CD4-positive, alpha-beta T cell (primary cell): Measurements from ENCODE around the gene FBXW11. TPM values are rescaled to one million over a fixed set of nuclear protein-coding genes. Genes with fewer than 3 reads are reported as not detected.

Source experiments
- ATAC-seq: fragments of 200-7000 bp; cut with Tn5 transposase; one replicate; pipeline ENCODE4 v1.10.0; 2022; ENCODE audit warnings: mild to moderate bottlenecking; ENCODE audit not compliant: poor library complexity
- CTCF ChIA-PET: fragments of 350-600 bp; sonication (Branson Sonifier 250); formaldehyde crosslinking; loops from one replicate; lab custom pipeline; 2021; ENCODE audit warnings: antibody characterized with exemption, inconsistent platforms; lab: Charles Lee
- POLR2A ChIA-PET: fragments of 350-600 bp; sonication (Branson Sonifier 250); formaldehyde crosslinking; loops from one replicate; lab custom pipeline; 2021; ENCODE audit warnings: antibody characterized with exemption, inconsistent platforms; lab: Charles Lee
- DNase-seq, 14 experiments: peaks; one replicate each; pipeline ENCODE4 v3.0.0-alpha.2; 2013 to 2020; ENCODE audit warnings: mixed read lengths in 2 of 14
- H3K27ac ChIP-seq, 2 donors: one replicate each; pipeline versions ENCODE4 v1.5.1 to v1.7.0; 2013; ENCODE audit warnings: low read length in 2 of 2, low read depth in 1 of 2, mild to moderate bottlenecking in 1 of 2
- H3K27me3 ChIP-seq, 2 experiments: 1 replicate in 1 of 2; 2 replicates in 1 of 2; pipeline versions ENCODE4 v1.6.1 to v1.7.0; 2013; ENCODE audit warnings: low read length in 2 of 2, control low read depth in 1 of 2, mild to moderate bottlenecking in 1 of 2, moderate library complexity in 1 of 2; ENCODE audit not compliant: insufficient read depth in 2 of 2, control insufficient read depth in 1 of 2
- H3K36me3 ChIP-seq: one replicate; pipeline ENCODE4 v1.6.1; 2013; ENCODE audit warnings: low read length, control low read depth; ENCODE audit not compliant: insufficient read depth
- H3K4me1 ChIP-seq: one replicate; pipeline ENCODE4 v1.6.1; 2013; ENCODE audit warnings: low read length, control low read depth; ENCODE audit not compliant: insufficient read depth
- H3K4me3 ChIP-seq: one replicate; pipeline ENCODE4 v1.5.1; 2013; ENCODE audit warnings: mild to moderate bottlenecking, low read length, moderate library complexity
- H3K9me3 ChIP-seq, 2 experiments: 1 replicate in 1 of 2; 2 replicates in 1 of 2; pipeline versions ENCODE4 v1.6.1 to v1.7.0; 2013; ENCODE audit warnings: low read length in 2 of 2, mild to moderate bottlenecking in 2 of 2, control low read depth in 1 of 2, moderate library complexity in 1 of 2; ENCODE audit not compliant: control insufficient read depth in 1 of 2, insufficient read depth in 1 of 2
- H3K27ac Mint-ChIP-seq: one replicate; pipeline ENCODE4 v1.8.0; 2020; ENCODE audit warnings: mixed read lengths
- H3K27me3 Mint-ChIP-seq: one replicate; pipeline ENCODE4 v1.8.0; 2021; ENCODE audit warnings: mixed read lengths
- H3K36me3 Mint-ChIP-seq: one replicate; pipeline ENCODE4 v1.8.0; 2021; ENCODE audit warnings: low read depth, mixed read lengths
- H3K4me1 Mint-ChIP-seq: one replicate; pipeline ENCODE4 v1.8.0; 2021; ENCODE audit warnings: low read depth, mixed read lengths
- H3K4me3 Mint-ChIP-seq: one replicate; pipeline ENCODE4 v1.8.0; 2020; ENCODE audit warnings: mild to moderate bottlenecking, mixed read lengths
- H3K9me3 Mint-ChIP-seq: one replicate; pipeline ENCODE4 v1.8.0; 2020; ENCODE audit warnings: mixed read lengths
- CTCF ChIP-seq: fragments of 200-600 bp; IDR thresholded peaks from one replicate; pipeline ENCODE4 v1.8.0; 2022; ENCODE audit warnings: antibody characterized with exemption, mild to moderate bottlenecking
- intact Hi-C, 2 experiments: fragments of 100-400 bp; cut with DNase I in 1 of 2; cut with micrococcal nuclease in 1 of 2; formaldehyde crosslinking; loops; one replicate each; pipeline versions ENCODE4 v1.15.1 to v1.9.0; 2023 to 2025; cut with DNase I, micrococcal nuclease
- total RNA-seq, 174 experiments: library from RNA in 2 of 174; stranded (reverse) in 2 of 174; gene quantifications; one replicate each; pipeline ENCODE4 v1.2.3 and lab custom pipeline; 2021 to 2026

The FBXW11 gene
- total RNA-seq, 2 experiments from 2014 or later = 20.9 to 24.0 TPM

GRCh38 chr5:171848006-171848405 lies 158.4 kb downstream of the FBXW11 start:
- Mint-ChIP-seq H3K4me3 (no peak overlapping the region), H3K27ac (no peak overlapping the region), H3K4me1 (no peaks in the 10 kb centered on the region), H3K27me3 (no peaks in the 10 kb centered on the region), H3K9me3 (no peaks in the 10 kb centered on the region), H3K36me3 (no peaks in the 10 kb centered on the region)
- Histone ChIP-seq H3K4me3 (no peak overlapping the region), H3K4me1 (no peaks in the 10 kb centered on the region), H3K9me3 (no peaks in the 10 kb centered on the region), H3K27ac (no peak overlapping the region), H3K27me3 (no peaks in the 10 kb centered on the region), H3K36me3 (no peaks in the 10 kb centered on the region)
- TF ChIP-seq CTCF = no peak
- ATAC-seq (no peak), DNase-seq (no peak)
- intact Hi-C loops = no loop called here
- ChIA-PET POLR2A (no interaction called here), CTCF (no interaction called here)

DNA sequence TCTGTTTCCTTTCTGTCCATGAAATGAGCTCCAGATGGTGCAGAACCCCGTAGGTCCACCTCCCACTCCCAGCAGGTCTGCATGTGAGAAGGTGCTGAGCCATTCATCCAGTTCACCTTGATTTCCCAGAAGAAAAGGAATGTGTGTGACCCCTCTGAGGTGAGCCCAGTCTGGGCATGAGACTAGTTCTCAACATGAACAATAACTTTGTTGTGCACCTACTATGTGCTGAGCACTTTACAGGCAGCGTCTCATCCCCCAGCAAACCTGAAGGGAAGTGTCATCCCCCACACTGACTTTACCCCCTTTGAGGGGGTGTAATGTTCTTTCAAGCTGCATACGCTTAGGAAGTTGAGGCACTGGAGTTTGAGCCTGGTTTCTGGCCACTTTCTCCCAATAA lies 159.4 kb downstream of the FBXW11 start:
- no peak for ATAC-seq
- DNase-seq = no peak
- H3K27ac Mint-ChIP-seq = no peak overlapping the region
- H3K4me1 ChIP-seq = no peaks in the 10 kb centered on the region
- H3K4me3 ChIP-seq = no peak overlapping the region
- intact Hi-C loops = no loop called here
- no peaks in the 10 kb centered on the region for H3K27me3 ChIP-seq
- no peaks in the 10 kb centered on the region for H3K27me3 Mint-ChIP-seq
- CTCF ChIA-PET = no interaction called here
- H3K4me1 Mint-ChIP-seq = no peaks in the 10 kb centered on the region
- POLR2A ChIA-PET = no interaction called here
- no peak overlapping the region for H3K27ac ChIP-seq
- no peak overlapping the region for H3K4me3 Mint-ChIP-seq
- no peak for TF ChIP-seq CTCF
- no peaks in the 10 kb centered on the region for H3K36me3 Mint-ChIP-seq
- H3K36me3 ChIP-seq = no peaks in the 10 kb centered on the region
- H3K9me3 Mint-ChIP-seq = no peaks in the 10 kb centered on the region
- no peaks in the 10 kb centered on the region for H3K9me3 ChIP-seq

DNA sequence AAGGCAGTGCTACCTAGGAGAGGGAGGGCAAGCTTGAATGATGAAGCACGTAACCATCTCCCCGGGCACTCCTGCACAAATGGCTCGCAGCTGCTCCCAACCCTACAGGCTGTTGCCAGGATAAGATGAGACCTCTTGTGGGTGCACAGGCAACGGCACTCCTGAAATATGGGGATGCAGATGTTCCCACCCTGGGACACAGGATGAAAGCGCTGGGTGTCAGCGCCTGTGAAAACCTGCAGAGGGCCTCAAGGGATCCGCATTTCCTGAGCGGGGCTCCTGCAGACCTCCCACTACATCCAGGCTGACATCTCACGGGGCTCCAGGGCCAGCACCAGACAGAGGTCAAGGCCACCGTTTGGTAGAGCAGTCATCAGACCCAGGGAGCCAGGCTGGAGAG lies 160.1 kb downstream of the FBXW11 start:
- intact Hi-C loops = no loop called here
- Mint-ChIP-seq H3K27me3 (no peaks in the 10 kb centered on the region), H3K27ac (no peak overlapping the region)

More for the DNA sequence above, 160.1 kb downstream of the FBXW11 start:
- ATAC-seq (no peak), DNase-seq (no peak)
- Mint-ChIP-seq H3K4me1 (no peaks in the 10 kb centered on the region), H3K36me3 (no peaks in the 10 kb centered on the region), H3K9me3 (no peaks in the 10 kb centered on the region), H3K4me3 (no peak overlapping the region)
- POLR2A ChIA-PET = no interaction called here
- no peak overlapping the region for H3K4me3 ChIP-seq
- H3K9me3 ChIP-seq = no peaks in the 10 kb centered on the region
- H3K27ac ChIP-seq = no peak overlapping the region
- H3K4me1 ChIP-seq = no peaks in the 10 kb centered on the region
- no peak for TF ChIP-seq CTCF
- H3K36me3 ChIP-seq = no peaks in the 10 kb centered on the region
- no peaks in the 10 kb centered on the region for H3K27me3 ChIP-seq
- CTCF ChIA-PET = no interaction called here
